Measurements from ENCODE around the gene NEURL1. TPM values are rescaled to one million over a fixed set of nuclear protein-coding genes. Genes with fewer than 3 reads are reported as not detected.
A peak's percentile ranks its signal among the peaks of the same experiment; 100 is the strongest.
"Not testable (repeated sequence)": the region's sequence is repeated elsewhere in the genome, so short reads cannot be mapped to it uniquely, and the experiment has no call there.

The NEURL1 gene
- total RNA-seq, 4 donors from 2014 or later = 0.39 to 0.63 (median 0.46) TPM

- H3K4me1 ChIP-seq = peaks cover 0 to 18% (median 14%) of the 10 kb centered on the region in 4 donors
- no peak for TF ChIP-seq POLR2A (IDR thresholded peaks at IDR 0.05; ENCODE audit: low read depth)
- peak; percentile 47 to 63 (median 52) for TF ChIP-seq CTCF (IDR thresholded peaks at IDR 0.05)
- H3K9me3 ChIP-seq = no peaks in the 10 kb centered on the region
- H3K36me3 ChIP-seq = no peaks in the 10 kb centered on the region
- intact Hi-C loops (cut with DNase I) = no loop called here
- no peaks in the 10 kb centered on the region for H3K27me3 ChIP-seq
- H3K27ac ChIP-seq (replicated peaks in 1 of 4) = no peak overlapping the region
- WGBS = 54% methylated on average over 12 of the region's 12 CpGs
- no peak for DNase-seq (ENCODE audit: extremely low spot score)
- H3K4me3 ChIP-seq = no peak overlapping the region
These were observed 11.5 kb upstream of the NEURL1 start for GRCh38 chr10:103481974-103482531.

GRCh38 chr10:103486635-103487409 is 6.7 kb upstream of the NEURL1 start:
- H3K36me3 ChIP-seq; intact Hi-C loops (cut with DNase I); H3K9me3 ChIP-seq; H3K27me3 ChIP-seq; H3K27ac ChIP-seq (replicated peaks in 1 of 4); H3K4me3 ChIP-seq; DNase-seq (ENCODE audit: extremely low spot score): not testable (repeated sequence)
- H3K4me1 ChIP-seq = peaks cover under 1 to 14% (median 10%) of the 10 kb centered on the region in 4 donors
- 86% methylated on average over 8 of the region's 8 CpGs for WGBS

GRCh38 chr10:103487410-103487708 is 6.1 kb upstream of the NEURL1 start:
- no peaks in the 10 kb centered on the region for H3K9me3 ChIP-seq
- H3K36me3 ChIP-seq = no peaks in the 10 kb centered on the region
- H3K4me3 ChIP-seq = no peak overlapping the region
- peaks cover 6 to 19% (median 12%) of the 10 kb centered on the region in 4 donors for H3K4me1 ChIP-seq
- no peak for DNase-seq (ENCODE audit: extremely low spot score)
- 82% methylated on average over 2 of the region's 2 CpGs for WGBS
- no peak overlapping the region for H3K27ac ChIP-seq (replicated peaks in 1 of 4)
- intact Hi-C loops (cut with DNase I) = no loop called here
- TF ChIP-seq EP300 (IDR thresholded peaks at IDR 0.05) (no peak), POLR2A (IDR thresholded peaks at IDR 0.05; ENCODE audit: low read depth) (no peak), POLR2AphosphoS5 (IDR thresholded peaks at IDR 0.05) (no peak)
- no peaks in the 10 kb centered on the region for H3K27me3 ChIP-seq

- Histone ChIP-seq H3K27ac (replicated peaks in 1 of 4) (no peak overlapping the region), H3K36me3 (no peaks in the 10 kb centered on the region), H3K4me3 (no peak overlapping the region), H3K9me3 (no peaks in the 10 kb centered on the region), H3K4me1 (peaks cover 19 to 33% (median 25%) of the 10 kb centered on the region in 4 donors), H3K27me3 (peaks cover 0 to 34% (median 12%) of the 10 kb centered on the region in 4 donors)
- DNase-seq (ENCODE audit: extremely low spot score) = no peak
- intact Hi-C loops (cut with DNase I) = no loop called here
- WGBS = 89% methylated on average over 1 of the region's 1 CpG
- TF ChIP-seq POLR2AphosphoS5 (IDR thresholded peaks at IDR 0.05) (no peak), EP300 (IDR thresholded peaks at IDR 0.05) (no peak), POLR2A (IDR thresholded peaks at IDR 0.05; ENCODE audit: low read depth) (no peak), CTCF (IDR thresholded peaks at IDR 0.05) (no peak)
These were observed 2.6 kb upstream of the NEURL1 start for GRCh38 chr10:103490986-103491314.

- Histone ChIP-seq H3K4me1 (peaks cover 19 to 29% (median 21%) of the 10 kb centered on the region in 4 donors), H3K36me3 (no peaks in the 10 kb centered on the region), H3K27ac (replicated peaks in 1 of 4) (no peak overlapping the region), H3K27me3 (peaks cover 0 to 35% (median 12%) of the 10 kb centered on the region in 4 donors), H3K4me3 (no peak overlapping the region), H3K9me3 (no peaks in the 10 kb centered on the region)
- TF ChIP-seq CTCF (IDR thresholded peaks at IDR 0.05) = no peak
- intact Hi-C loops (cut with DNase I) = no loop called here
- DNase-seq (ENCODE audit: extremely low spot score) = no peak
- WGBS = 67% methylated on average over 7 of the region's 7 CpGs
These were observed 1.7 kb upstream of the NEURL1 start for GRCh38 chr10:103491729-103492364.

Measured in esophagus muscularis mucosa (tissue), 4 donors.